K562 (cell line): ENCODE data around the gene PSRC1. TPM values are rescaled to one million over a fixed set of nuclear protein-coding genes. Genes with fewer than 3 reads are reported as not detected.

Experiments
- DDX20 ChIP-seq: fragments of 450-650 bp; IDR thresholded peaks from 2 replicates; pipeline ENCODE4 v1.6.1; 2016; ENCODE audit warnings: missing genetic modification characterization, low read depth, mild to moderate bottlenecking, missing compliant biosample characterization, moderate library complexity
- ELF2 ChIP-seq: fragments of 250-450 bp; sonication (Bioruptor Pico); IDR thresholded peaks from 2 replicates; pipeline ENCODE4 v1.5.0; 2021; ENCODE audit warnings: mild to moderate bottlenecking
- FOXA1 ChIP-seq: fragments of 450-650 bp; IDR thresholded peaks from 2 replicates; pipeline ENCODE4 v1.6.1; 2016; ENCODE audit warnings: mild to moderate bottlenecking, borderline replicate concordance
- HDAC1 ChIP-seq, 2 experiments: fragments of 450-650 bp; IDR thresholded peaks; 2 replicates each; pipeline ENCODE4 v1.6.1; 2016 to 2017; ENCODE audit warnings: inconsistent platforms in 1 of 2, mild to moderate bottlenecking in 1 of 2, moderate library complexity in 1 of 2
- KDM5B ChIP-seq: fragments of 200-600 bp; sonication (generic); IDR thresholded peaks from 2 replicates; pipeline ENCODE4 v1.6.1; 2012; ENCODE audit warnings: low read depth, mild to moderate bottlenecking, moderate library complexity, low read length, control low read depth, inconsistent platforms; ENCODE audit not compliant: insufficient replicate concordance
- L3MBTL2 ChIP-seq: fragments of 450-650 bp; IDR thresholded peaks from 2 replicates; pipeline ENCODE4 v1.6.1; 2016; ENCODE audit warnings: mild to moderate bottlenecking, moderate library complexity
- MCM5 ChIP-seq: fragments of 450-650 bp; IDR thresholded peaks from 2 replicates; pipeline ENCODE4 v1.6.1; 2016; ENCODE audit warnings: low read depth
- RB1 ChIP-seq: fragments of 450-650 bp; IDR thresholded peaks from 2 replicates; pipeline ENCODE4 v1.6.1; 2017; ENCODE audit warnings: low read depth, mild to moderate bottlenecking
- RBM22 ChIP-seq: fragments of 200-400 bp; formaldehyde crosslinking; IDR thresholded peaks from 2 replicates; pipeline ENCODE4 v1.6.1; 2018; ENCODE audit warnings: low read length, low read depth; ENCODE audit not compliant: poor library complexity, severe bottlenecking
- SIX5 ChIP-seq, 2 experiments: IDR thresholded peaks; 2 replicates each; pipeline ENCODE4 v1.6.1; 2011; ENCODE audit warnings: low read length in 2 of 2, borderline replicate concordance in 1 of 2, low read depth in 1 of 2, mild to moderate bottlenecking in 1 of 2, moderate library complexity in 1 of 2; ENCODE audit not compliant: insufficient read depth in 1 of 2
- TAF1 ChIP-seq: IDR thresholded peaks from 2 replicates; pipeline ENCODE4 v1.6.1; 2011; ENCODE audit warnings: mild to moderate bottlenecking, low read length, moderate library complexity; ENCODE audit not compliant: insufficient read depth, control insufficient read depth, severe bottlenecking; ENCODE audit errors: extremely low read depth
- ZBTB1 ChIP-seq: sonication (generic); formaldehyde crosslinking; IDR thresholded peaks from 2 replicates; pipeline ENCODE4 v1.8.1; 2023; ENCODE audit warnings: missing genetic modification reagents, low read depth, mild to moderate bottlenecking, borderline replicate concordance
- ZBTB11 ChIP-seq, 3 experiments: fragments of 200-800 bp in 1 of 3; fragments of 250-450 bp in 1 of 3; fragments of 450-650 bp in 1 of 3; sonication (Bioruptor Pico) in 1 of 3; sonication (Bioruptor generic) in 1 of 3; formaldehyde crosslinking in 1 of 3; IDR thresholded peaks; 2 replicates each; pipeline versions ENCODE4 v1.6.1 to v1.8.0; 2016 to 2022; ENCODE audit warnings: mild to moderate bottlenecking in 2 of 3, missing genetic modification characterization in 2 of 3, missing compliant biosample characterization in 1 of 3, moderate library complexity in 1 of 3
- ZNF282 ChIP-seq: sonication (generic); formaldehyde crosslinking; IDR thresholded peaks from 2 replicates; pipeline ENCODE4 v1.8.1; 2023; ENCODE audit warnings: missing genetic modification reagents
- ZNF668 ChIP-seq: fragments of 250-450 bp; sonication (Bioruptor Pico); IDR thresholded peaks from 2 replicates; pipeline ENCODE4 v1.8.0; 2022; ENCODE audit warnings: mild to moderate bottlenecking, inconsistent platforms
- ZNF707 ChIP-seq: fragments of 250-450 bp; sonication (Bioruptor Pico); conservative IDR thresholded peaks from 2 replicates; pipeline ENCODE4 v1.8.0; 2022; ENCODE audit warnings: inconsistent platforms, mild to moderate bottlenecking, moderate library complexity
- polyA plus RNA-seq, 8 experiments: library from polyadenylated mRNA; depleted of rRNA in 4 of 8; stranded (reverse) in 5 of 8; unstranded in 3 of 8; fragments of >200 nt; fragmentation: Nextera tagmentation in 2 of 8; fragmentation: Illumina TruSeq in 1 of 8; extraction: Ambion mirVana in 2 of 8; extraction: Trizol in 1 of 8; gene quantifications; 2 replicates each; pipeline versions ENCODE4 v1.2.1 to v1.2.3, GENCODE V29; 2011 to 2014; ENCODE audit warnings: inconsistent platforms in 1 of 8, missing spikeins in 1 of 8
- total RNA-seq, 7 experiments: library from RNA; depleted of rRNA in 6 of 7; stranded (reverse); fragments of >200 nt in 6 of 7; fragmentation: Illumina TruSeq in 2 of 7; extraction: Trizol in 2 of 7; gene quantifications; 2 replicates each; pipeline versions ENCODE4 v1.2.1 to v1.2.3, GENCODE V29; 2011 to 2021; ENCODE audit warnings: low replicate concordance in 1 of 7
- TF ChIP-seq, protein P1 (sequence below), 2 experiments: fragments of 250-450 bp in 1 of 2; fragments of 450-650 bp in 1 of 2; sonication (Bioruptor Pico) in 1 of 2; IDR thresholded peaks; 2 replicates each; pipeline versions ENCODE4 v1.6.1 to v1.8.0; 2016 to 2021; ENCODE audit warnings: mild to moderate bottlenecking in 2 of 2, moderate library complexity in 2 of 2, missing compliant biosample characterization in 1 of 2, missing genetic modification characterization in 1 of 2

PSRC1 gene
- total and polyA plus RNA-seq, 9 of the 15 experiments (the other 6 are each of a cell fraction or from before 2014, with no cell fraction given), result 6.5 to 65.2 (median 39.3) TPM

GRCh38 chr1:109274533-109275476, 8.1 kb downstream of the PSRC1 start (continued):
- TF ChIP-seq RB1, result no peak; the same call in 1 of the 2 replicates
- TF ChIP-seq DDX20 (tag), result no peak
- peak in 1 of 3 experiments; percentile 27; a peak in 1 of 6 replicates for TF ChIP-seq ZBTB11 (CRISPR knock-in tag; IDR thresholded peaks at IDR 0.05)
- TF ChIP-seq SIX5 (IDR thresholded peaks at IDR 0.05; ENCODE audit: borderline replicate concordance in 1 of 2, insufficient read depth in 1 of 2, low read depth in 1 of 2, low read length in 2 of 2), result no peak
- TF ChIP-seq TAF1, result peak; percentile 22
- TF ChIP-seq ZNF668 (CRISPR knock-in tag), result no peak
- no peak for TF ChIP-seq FOXA1
- TF ChIP-seq MCM5, result no peak
- TF ChIP-seq L3MBTL2, result peak; percentile 63
- TF ChIP-seq ZNF707, result no peak
- TF ChIP-seq ZNF282 (CRISPR knock-in tag), result no peak
- no peak for TF ChIP-seq RBM22
- peak in 1 of 2 experiments; percentile 56; a peak in 1 of 4 replicates for TF ChIP-seq HDAC1 (IDR thresholded peaks at IDR 0.05)
- no peak for TF ChIP-seq ELF2 (CRISPR knock-in tag)
- TF ChIP-seq ZBTB1 (CRISPR knock-in tag), result no peak
- TF ChIP-seq KDM5B, result peak; percentile 49
- TF ChIP-seq, protein P1, sequence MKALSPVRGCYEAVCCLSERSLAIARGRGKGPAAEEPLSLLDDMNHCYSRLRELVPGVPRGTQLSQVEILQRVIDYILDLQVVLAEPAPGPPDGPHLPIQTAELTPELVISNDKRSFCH (CRISPR knock-in tag; IDR thresholded peaks at IDR 0.05), result no peak
- TF ChIP-seq, protein P1 (tag; IDR thresholded peaks at IDR 0.05), result peak; percentile 39
